HAP-1 (cell line): ENCODE results near the gene SIPA1L3.

Experiments used
- DNase-seq, 2 experiments: peaks; one replicate each; pipeline ENCODE4 v3.0.0-alpha.2; 2016 to 2020; ENCODE audit warnings: low spot score in 2 of 2
- H3K27me3 ChIP-seq: fragments of 250-450 bp; sonication (Bioruptor Pico); 2 replicates; pipeline ENCODE4 v1.5.1; 2020; ENCODE audit warnings: low read depth, mild to moderate bottlenecking, moderate library complexity
- H3K36me3 ChIP-seq: fragments of 250-450 bp; sonication (Bioruptor Pico); replicated peaks from 2 replicates; pipeline ENCODE4 v1.5.1; 2020; ENCODE audit warnings: mild to moderate bottlenecking
- H3K4me1 ChIP-seq: fragments of 250-450 bp; sonication (Bioruptor Pico); 2 replicates; pipeline ENCODE4 v1.5.1; 2020; ENCODE audit warnings: mild to moderate bottlenecking
- H3K4me3 ChIP-seq: fragments of 250-450 bp; sonication (Bioruptor Pico); 2 replicates; pipeline ENCODE4 v1.5.1; 2020; ENCODE audit warnings: mild to moderate bottlenecking, moderate library complexity
- H3K9me3 ChIP-seq: fragments of 250-450 bp; sonication (Bioruptor Pico); 2 replicates; pipeline ENCODE4 v1.5.1; 2020; ENCODE audit warnings: mild to moderate bottlenecking, moderate library complexity
- in situ Hi-C: fragments of 300-500 bp; cut with MboI; formaldehyde crosslinking; loops from 3 replicates; pipeline ENCODE4 v1.14.3; 2020; ENCODE audit warnings: low sequenced_read_pairs, inconsistent platforms, mixed read lengths

SIPA1L3 gene

GRCh38 chr19:38095411-38096308 lies 188.7 kb downstream of the SIPA1L3 start:
- DNase-seq: peak; percentile 33 to 81
- in situ Hi-C loops: loop anchor here (25.0 kb wide), 1 partner anchor 183 kb away; the partner anchor contains the start of genes SIPA1L3 and WDR87
- Histone ChIP-seq H3K9me3 (peaks cover 3% of the 10 kb centered on the region; the same call in 1 of the 2 replicates), H3K36me3 (peaks cover 8% of the 10 kb centered on the region), H3K27me3 (no peaks in the 10 kb centered on the region), H3K4me3 (no peak overlapping the region), H3K4me1 (no peaks in the 10 kb centered on the region)

- Histone ChIP-seq H3K9me3 (peaks cover 3% of the 10 kb centered on the region; the same call in 1 of the 2 replicates), H3K36me3 (peaks cover 16% of the 10 kb centered on the region), H3K4me1 (no peaks in the 10 kb centered on the region), H3K27me3 (no peaks in the 10 kb centered on the region), H3K4me3 (no peak overlapping the region)
- in situ Hi-C loops: loop anchor here (25.0 kb wide), 1 partner anchor 188 kb away; the partner anchor contains the start of genes SIPA1L3 and WDR87
- no peak for DNase-seq
These were observed 193.0 kb downstream of the SIPA1L3 start for GRCh38 chr19:38099966-38100365.

DNA sequence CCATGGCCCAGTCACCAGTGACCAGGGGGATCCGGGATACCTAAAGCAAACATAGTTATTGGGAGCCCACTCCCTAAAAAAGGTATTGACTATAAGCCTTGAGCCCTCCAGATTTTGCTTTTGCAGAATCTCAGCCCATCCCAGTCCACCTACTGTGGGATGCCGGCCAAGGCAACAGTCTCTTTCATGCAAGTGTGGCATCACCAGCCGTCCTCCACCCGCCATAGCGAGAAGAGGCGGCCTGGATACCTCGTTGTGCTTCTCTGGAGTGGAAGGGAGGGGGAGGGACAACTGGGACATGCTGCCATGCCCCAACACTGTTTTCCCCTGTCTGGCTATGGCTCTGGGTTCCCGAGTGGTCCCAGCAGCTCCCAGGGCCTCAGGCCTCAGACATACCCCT lies 193.6 kb downstream of the SIPA1L3 start:
- H3K36me3 ChIP-seq: peaks cover 16% of the 10 kb centered on the region
- no peaks in the 10 kb centered on the region for H3K4me1 ChIP-seq
- H3K9me3 ChIP-seq: peaks cover 3% of the 10 kb centered on the region; the same call in 1 of the 2 replicates
- no peak overlapping the region for H3K4me3 ChIP-seq
- DNase-seq: no peak
- in situ Hi-C loops: no loop called here
- no peaks in the 10 kb centered on the region for H3K27me3 ChIP-seq

- in situ Hi-C loops: no loop called here
- peaks cover 20% of the 10 kb centered on the region for H3K36me3 ChIP-seq
- H3K4me1 ChIP-seq: no peaks in the 10 kb centered on the region
- peaks cover 3% of the 10 kb centered on the region; the same call in 1 of the 2 replicates for H3K9me3 ChIP-seq
- H3K27me3 ChIP-seq: no peaks in the 10 kb centered on the region
- no peak overlapping the region for H3K4me3 ChIP-seq
- no peak for DNase-seq
These were observed 194.7 kb downstream of the SIPA1L3 start for GRCh38 chr19:38101723-38102122.

GRCh38 chr19:38105574-38105973 lies 198.6 kb downstream of the SIPA1L3 start:
- H3K9me3 ChIP-seq: no peaks in the 10 kb centered on the region
- no peaks in the 10 kb centered on the region for H3K4me1 ChIP-seq
- H3K4me3 ChIP-seq: no peak overlapping the region
- no peaks in the 10 kb centered on the region for H3K27me3 ChIP-seq
- no peak for DNase-seq
- in situ Hi-C loops: no loop called here
- H3K36me3 ChIP-seq: peaks cover 18% of the 10 kb centered on the region

DNA sequence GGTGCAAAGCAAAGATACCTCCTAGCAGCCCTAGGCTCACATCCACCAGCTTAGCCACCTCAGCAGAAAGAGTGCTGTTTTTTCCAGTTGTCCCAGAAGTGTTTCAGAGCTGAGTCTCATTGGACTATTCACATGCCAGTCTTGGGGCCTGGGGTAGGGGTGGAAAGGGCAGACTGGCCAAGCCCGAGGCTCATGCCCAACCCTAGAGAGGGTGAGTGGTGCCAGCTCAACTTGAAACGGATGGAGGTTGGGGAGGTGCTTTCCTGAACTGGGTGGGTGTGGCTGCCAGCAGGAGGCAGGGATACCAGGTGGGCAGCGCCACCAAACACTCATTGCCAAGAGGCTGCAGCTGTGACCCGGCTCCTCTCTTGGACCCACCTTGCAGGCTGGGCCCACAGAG lies 200.1 kb downstream of the SIPA1L3 start:
- H3K27me3 ChIP-seq: no peaks in the 10 kb centered on the region
- in situ Hi-C loops: no loop called here
- no peak for DNase-seq
- H3K9me3 ChIP-seq: no peaks in the 10 kb centered on the region
- H3K4me3 ChIP-seq: no peak overlapping the region
- H3K4me1 ChIP-seq: no peaks in the 10 kb centered on the region
- peaks cover 18% of the 10 kb centered on the region for H3K36me3 ChIP-seq

- in situ Hi-C loops: no loop called here
- no peak overlapping the region for H3K4me3 ChIP-seq
- H3K4me1 ChIP-seq: no peaks in the 10 kb centered on the region
- peaks cover 14% of the 10 kb centered on the region for H3K36me3 ChIP-seq
- H3K9me3 ChIP-seq: no peaks in the 10 kb centered on the region
- no peaks in the 10 kb centered on the region for H3K27me3 ChIP-seq
- DNase-seq: no peak
These were observed 204.9 kb downstream of the SIPA1L3 start for GRCh38 chr19:38111898-38112297.

DNA sequence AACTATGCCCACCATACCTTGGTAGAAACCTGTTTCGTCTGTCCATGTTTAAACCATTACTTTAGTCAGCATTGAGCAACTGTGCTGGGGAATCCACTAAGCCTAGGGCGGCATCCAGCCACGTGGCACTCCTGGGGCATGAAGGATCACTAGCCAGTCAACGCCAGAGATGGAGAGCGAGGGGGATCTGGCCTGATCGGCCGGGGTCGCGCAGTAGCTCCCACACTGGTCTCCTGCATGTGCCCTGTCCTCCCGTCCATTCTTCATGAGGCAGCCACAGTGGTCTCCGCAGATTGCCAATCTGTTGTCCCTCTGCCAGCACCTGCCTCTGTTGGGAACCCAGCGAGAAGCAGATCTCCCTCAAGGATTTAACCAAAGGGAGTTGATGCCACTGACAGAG lies 207.6 kb downstream of the SIPA1L3 start:
- no peak for DNase-seq
- H3K4me3 ChIP-seq: no peak overlapping the region
- peaks cover 10% of the 10 kb centered on the region for H3K36me3 ChIP-seq
- in situ Hi-C loops: no loop called here
- no peaks in the 10 kb centered on the region for H3K9me3 ChIP-seq
- H3K27me3 ChIP-seq: no peaks in the 10 kb centered on the region
- no peaks in the 10 kb centered on the region for H3K4me1 ChIP-seq

DNA sequence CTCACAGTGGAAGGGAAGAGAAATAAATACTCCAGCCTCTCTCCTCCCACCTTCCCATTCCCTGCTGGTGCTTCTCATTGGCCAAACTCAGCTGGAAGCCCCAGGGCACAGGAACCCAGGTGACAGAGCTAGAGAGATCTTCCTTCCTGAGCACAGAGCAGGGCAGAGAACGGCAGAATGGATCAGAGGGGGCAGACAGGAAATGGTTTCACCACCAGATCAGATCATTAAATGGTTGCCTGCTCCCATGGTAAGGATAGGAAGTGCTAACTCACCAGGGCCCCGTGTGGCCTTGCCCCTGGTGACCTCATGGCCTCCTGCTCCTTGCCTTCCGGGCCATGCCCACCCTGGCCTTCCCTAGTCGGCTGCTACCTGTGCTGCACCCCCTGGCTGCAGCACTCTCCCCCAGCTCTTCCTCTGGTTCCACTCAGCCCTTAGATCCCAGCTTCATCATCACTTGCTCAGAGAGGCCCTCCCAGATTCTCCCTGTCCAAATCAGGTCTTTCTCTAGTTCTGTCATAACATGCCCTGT lies 208.3 kb downstream of the SIPA1L3 start:
- Histone ChIP-seq H3K9me3 (no peaks in the 10 kb centered on the region), H3K4me1 (no peaks in the 10 kb centered on the region), H3K36me3 (peaks cover 10% of the 10 kb centered on the region), H3K4me3 (no peak overlapping the region), H3K27me3 (no peaks in the 10 kb centered on the region)
- in situ Hi-C loops: no loop called here
- no peak for DNase-seq

DNA sequence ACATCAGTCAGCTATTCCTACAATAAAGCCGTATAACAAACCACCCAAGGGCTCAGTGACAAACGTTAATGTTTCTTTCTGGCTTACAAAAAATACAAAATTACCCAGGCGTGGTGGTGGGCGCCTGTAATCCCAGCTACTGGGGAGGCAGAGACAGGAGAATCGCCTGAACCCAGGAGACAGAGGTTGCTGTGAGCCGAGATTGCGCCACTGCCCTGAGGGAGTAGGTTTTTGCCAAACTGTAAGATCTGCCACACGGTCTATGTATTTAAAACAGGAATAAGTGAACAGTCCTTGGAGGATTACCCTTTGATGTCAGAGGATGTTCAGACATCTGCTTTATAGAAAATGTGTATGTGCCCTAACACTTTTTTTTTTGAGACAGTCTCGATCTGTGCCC lies 211.2 kb downstream of the SIPA1L3 start:
- no peaks in the 10 kb centered on the region for H3K27me3 ChIP-seq
- H3K4me1 ChIP-seq: no peaks in the 10 kb centered on the region
- H3K4me3 ChIP-seq: no peak overlapping the region
- in situ Hi-C loops: no loop called here
- peaks cover 7% of the 10 kb centered on the region for H3K36me3 ChIP-seq
- H3K9me3 ChIP-seq: no peaks in the 10 kb centered on the region
- no peak for DNase-seq

GRCh38 chr19:38120471-38121025 lies 213.5 kb downstream of the SIPA1L3 start:
- H3K9me3 ChIP-seq: no peaks in the 10 kb centered on the region
- H3K4me1 ChIP-seq: no peaks in the 10 kb centered on the region
- H3K4me3 ChIP-seq: no peak overlapping the region
- H3K36me3 ChIP-seq: peaks cover 7% of the 10 kb centered on the region
- in situ Hi-C loops: no loop called here
- H3K27me3 ChIP-seq: no peaks in the 10 kb centered on the region
- DNase-seq: no peak

GRCh38 chr19:38122402-38123093 lies 215.5 kb downstream of the SIPA1L3 start:
- H3K4me3 ChIP-seq: no peak overlapping the region
- no peaks in the 10 kb centered on the region for H3K4me1 ChIP-seq
- no peaks in the 10 kb centered on the region for H3K27me3 ChIP-seq
- no peak for DNase-seq
- in situ Hi-C loops: no loop called here
- H3K36me3 ChIP-seq: peaks cover 7% of the 10 kb centered on the region
- H3K9me3 ChIP-seq: no peaks in the 10 kb centered on the region

GRCh38 chr19:38125238-38125637 lies 218.2 kb downstream of the SIPA1L3 start:
- no peak for DNase-seq
- no peaks in the 10 kb centered on the region for H3K27me3 ChIP-seq
- in situ Hi-C loops: no loop called here
- H3K4me3 ChIP-seq: no peak overlapping the region
- no peaks in the 10 kb centered on the region for H3K4me1 ChIP-seq
- no peaks in the 10 kb centered on the region for H3K9me3 ChIP-seq
- peaks cover 7% of the 10 kb centered on the region; the same call in 1 of the 2 replicates for H3K36me3 ChIP-seq
